Measurements from ENCODE around the gene KRR1.
"Not testable (repeated sequence)": the region's sequence is repeated elsewhere in the genome, so short reads cannot be mapped to it uniquely, and the experiment has no call there.

KRR1 gene

DNA sequence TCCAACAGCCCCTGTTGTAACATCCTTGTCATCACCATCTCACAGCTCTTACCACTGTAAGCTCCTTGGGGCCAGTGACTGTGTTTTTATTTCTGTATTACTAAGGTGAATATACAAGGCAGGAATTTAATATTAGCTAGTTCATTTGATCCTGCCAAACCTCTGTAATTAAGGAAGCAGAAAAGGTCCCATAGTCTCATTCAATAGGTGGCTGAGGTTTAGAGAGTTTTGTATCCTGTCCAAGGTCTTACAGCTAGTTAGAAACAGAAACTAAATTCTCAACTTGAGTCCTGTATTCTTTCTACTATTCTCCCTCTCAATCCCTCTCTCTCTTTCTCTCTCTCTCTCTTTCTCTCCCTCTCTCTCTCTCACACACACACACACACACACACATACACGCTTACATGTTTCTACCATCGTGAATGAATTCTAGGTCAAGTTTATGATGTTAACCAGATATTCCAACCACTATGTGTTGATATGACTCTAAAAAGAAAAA is 31.4 kb downstream of the KRR1 start:
- DNase-seq (ENCODE audit: low read depth in 2 of 3, low spot score in 2 of 3) = no peak

GRCh38 chr12:75478116-75478794 is 33.2 kb downstream of the KRR1 start:
- DNase-seq (ENCODE audit: low read depth in 2 of 3, low spot score in 2 of 3) = no peak

DNA sequence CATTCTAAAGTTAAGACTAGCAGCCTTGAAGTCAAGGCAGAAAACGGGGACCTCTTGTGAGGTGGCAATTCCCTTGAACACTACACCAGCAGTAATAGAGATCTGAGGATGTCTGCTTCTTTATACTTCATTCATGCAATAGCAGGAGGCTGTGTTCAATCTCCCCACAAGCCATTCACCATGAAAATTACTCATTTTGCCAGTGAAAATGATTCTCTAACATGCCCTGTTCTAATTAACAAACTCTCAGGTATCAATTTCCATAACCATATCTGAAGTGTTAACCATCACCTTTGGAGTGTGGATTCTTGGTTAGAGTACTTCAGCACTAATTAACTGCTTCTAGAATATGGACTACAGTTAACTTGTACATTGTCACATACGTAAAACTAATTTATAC is 34.3 kb downstream of the KRR1 start:
- no peak for DNase-seq (ENCODE audit: low read depth in 2 of 3, low spot score in 2 of 3)

DNA sequence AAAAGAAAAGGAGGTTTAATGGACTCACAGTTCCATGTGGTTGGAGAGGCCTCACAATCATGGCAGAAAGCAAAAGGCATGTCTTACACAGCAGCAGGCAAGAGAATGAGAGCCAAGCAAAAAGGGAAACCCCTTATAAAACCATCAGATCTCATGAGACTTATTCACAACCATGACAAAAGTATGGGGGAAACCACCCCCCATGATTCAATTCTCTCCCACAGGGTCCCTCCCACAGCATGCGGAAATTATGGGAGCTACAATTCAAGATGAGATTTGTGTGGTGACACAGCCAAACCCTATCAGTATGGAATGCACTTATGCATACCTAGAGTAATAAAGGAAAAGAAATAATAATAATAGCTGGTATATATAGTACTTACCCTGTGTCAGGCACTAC is 35.3 kb downstream of the KRR1 start:
- no peak for DNase-seq (ENCODE audit: low read depth in 2 of 3, low spot score in 2 of 3)

GRCh38 chr12:75474116-75474515 is 37.3 kb downstream of the KRR1 start:
- no peak for DNase-seq (ENCODE audit: low read depth in 2 of 3, low spot score in 2 of 3)

- DNase-seq (ENCODE audit: low read depth in 2 of 3, low spot score in 2 of 3) = no peak
Measured at GRCh38 chr12:75471902-75472890, 39.2 kb downstream of the KRR1 start.

GRCh38 chr12:75460204-75460603 is 51.2 kb downstream of the KRR1 start:
- no peak for DNase-seq (ENCODE audit: low read depth in 2 of 3, low spot score in 2 of 3)

DNA sequence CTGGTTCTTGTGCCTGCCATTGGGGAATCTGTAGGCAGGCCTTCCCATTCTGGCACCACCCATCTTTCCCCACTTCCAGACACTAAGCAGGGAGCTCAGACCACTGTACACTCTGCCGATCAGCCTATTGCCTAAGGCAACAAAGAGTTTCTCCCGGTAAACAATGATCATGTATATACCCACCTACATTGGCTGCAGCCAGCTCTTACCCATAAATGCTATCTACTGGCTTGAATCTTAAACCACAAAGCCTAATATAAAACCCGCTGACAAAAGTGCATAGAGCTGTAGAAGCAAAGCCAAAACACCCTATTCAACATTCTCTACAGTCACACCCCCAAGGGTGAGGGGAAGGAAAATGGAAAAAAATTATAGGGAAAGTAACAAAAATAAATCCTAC is 51.7 kb downstream of the KRR1 start:
- no peak for DNase-seq (ENCODE audit: low read depth in 2 of 3, low spot score in 2 of 3)

DNA sequence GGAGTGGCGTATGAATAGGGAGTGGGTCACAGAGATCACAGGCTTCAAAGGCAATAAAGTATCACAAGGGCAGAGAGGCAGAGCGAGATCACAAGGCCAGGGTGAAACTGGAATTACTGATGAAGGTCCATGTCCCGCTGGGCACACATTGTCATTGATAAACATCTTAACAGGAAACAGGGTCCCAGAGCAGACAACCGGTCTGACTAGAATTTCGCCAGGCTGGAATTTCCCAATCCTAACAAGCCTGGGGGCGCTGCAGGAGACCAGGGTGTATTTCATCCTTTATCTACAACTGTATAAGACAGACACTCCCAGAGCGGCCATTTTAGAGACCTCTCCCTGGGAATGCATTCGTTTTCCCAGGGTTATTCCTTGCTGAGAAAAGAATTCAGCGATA is 53.5 kb downstream of the KRR1 start:
- not testable (repeated sequence) for DNase-seq (ENCODE audit: low read depth in 2 of 3, low spot score in 2 of 3)

- DNase-seq (ENCODE audit: low read depth in 2 of 3, low spot score in 2 of 3) = no peak
Measured at GRCh38 chr12:75457191-75457590, 54.2 kb downstream of the KRR1 start.

- no peak for DNase-seq (ENCODE audit: low read depth in 2 of 3, low spot score in 2 of 3)
Measured at GRCh38 chr12:75455839-75456238, 55.6 kb downstream of the KRR1 start.

- DNase-seq (ENCODE audit: low read depth in 2 of 3, low spot score in 2 of 3) = no peak
Measured at GRCh38 chr12:75452675-75453330, 58.6 kb downstream of the KRR1 start.

DNA sequence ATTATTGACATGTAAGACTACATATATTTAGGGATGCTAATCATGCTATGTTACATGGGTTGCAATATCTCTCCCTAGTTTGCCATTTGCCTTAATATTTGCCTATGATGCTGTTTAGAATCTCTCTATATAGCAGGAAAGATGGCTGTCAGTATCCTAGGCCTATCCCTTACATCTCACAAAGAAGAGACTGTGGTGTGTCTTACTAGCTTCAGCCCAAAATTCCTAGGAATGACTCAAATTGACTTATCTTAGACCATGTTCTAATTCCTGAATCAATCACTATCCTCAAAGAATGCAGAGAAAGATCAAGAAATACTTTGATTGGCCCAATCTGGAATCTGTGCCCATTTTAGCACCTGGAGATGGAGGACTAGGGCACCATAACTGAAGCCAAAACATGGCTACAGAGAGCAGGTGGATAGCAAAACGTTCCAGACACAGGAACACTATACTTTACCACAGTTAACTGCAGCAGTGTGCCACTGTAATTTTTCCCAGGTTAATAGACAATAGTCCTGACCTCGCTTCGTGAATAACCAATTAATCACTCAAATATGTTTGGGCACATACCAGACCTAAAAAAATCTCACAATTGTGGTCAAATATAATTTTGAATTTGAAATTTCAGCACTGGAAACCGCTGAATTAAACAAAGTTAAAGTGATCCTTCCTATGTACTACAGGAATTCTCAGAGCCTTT is 63.6 kb downstream of the KRR1 start:
- DNase-seq (ENCODE audit: low read depth in 2 of 3, low spot score in 2 of 3) = no peak

- DNase-seq (ENCODE audit: low read depth in 2 of 3, low spot score in 2 of 3) = no peak
Measured at GRCh38 chr12:75446857-75447256, 64.6 kb downstream of the KRR1 start.

GRCh38 chr12:75445137-75445507 is 66.3 kb downstream of the KRR1 start:
- not testable (repeated sequence) for DNase-seq (ENCODE audit: low read depth in 2 of 3, low spot score in 2 of 3)

- DNase-seq (ENCODE audit: low read depth in 2 of 3, low spot score in 2 of 3) = no peak
Measured at GRCh38 chr12:75444429-75445136, 66.8 kb downstream of the KRR1 start.

- DNase-seq (ENCODE audit: low read depth in 2 of 3, low spot score in 2 of 3) = no peak
Measured at GRCh38 chr12:75443709-75444108, 67.7 kb downstream of the KRR1 start.

- DNase-seq (ENCODE audit: low read depth in 2 of 3, low spot score in 2 of 3) = not testable (repeated sequence)
Measured at GRCh38 chr12:75442454-75442853, 69.0 kb downstream of the KRR1 start.

GRCh38 chr12:75441687-75442449 is 69.5 kb downstream of the KRR1 start:
- not testable (repeated sequence) for DNase-seq (ENCODE audit: low read depth in 2 of 3, low spot score in 2 of 3)
